K562 (cell line): Measurements from ENCODE around the gene BORCS8. TPM values are rescaled to one million over a fixed set of nuclear protein-coding genes. Genes with fewer than 3 reads are reported as not detected.
A peak's percentile ranks its signal among the peaks of the same experiment; 100 is the strongest.

Experiments
- CEBPG ChIP-seq, 3 experiments: fragments of 200-800 bp in 1 of 3; sonication (Bioruptor generic) in 1 of 3; sonication (generic) in 1 of 3; formaldehyde crosslinking in 1 of 3; IDR thresholded peaks in 2 of 3; conservative IDR thresholded peaks in 1 of 3; 2 replicates each; pipeline versions ENCODE4 v1.6.1 to v1.8.0; 2016 to 2022; ENCODE audit warnings: missing compliant biosample characterization in 2 of 3, missing genetic modification characterization in 2 of 3, mild to moderate bottlenecking in 1 of 3, missing genetic modification reagents in 1 of 3
- ELF1 ChIP-seq: fragments of 200-800 bp; sonication (Bioruptor generic); IDR thresholded peaks from 2 replicates; pipeline ENCODE4 v1.6.1; 2016; ENCODE audit warnings: missing genetic modification characterization, missing compliant biosample characterization
- HEY1 ChIP-seq: fragments of 250-450 bp; sonication (Bioruptor Pico); IDR thresholded peaks from 2 replicates; pipeline ENCODE4 v1.5.0; 2020; ENCODE audit warnings: mild to moderate bottlenecking, moderate library complexity, borderline replicate concordance
- HIVEP1 ChIP-seq: fragments of 250-450 bp; sonication (Bioruptor Pico); IDR thresholded peaks from 2 replicates; pipeline ENCODE4 v1.4.0; 2020; ENCODE audit warnings: mild to moderate bottlenecking
- KAT7 ChIP-seq: sonication (generic); formaldehyde crosslinking; IDR thresholded peaks from 2 replicates; pipeline ENCODE4 v1.8.0; 2022; ENCODE audit warnings: missing genetic modification reagents, mild to moderate bottlenecking, borderline replicate concordance
- LCOR ChIP-seq: sonication (generic); formaldehyde crosslinking; IDR thresholded peaks from 2 replicates; pipeline ENCODE4 v1.8.0; 2022; ENCODE audit warnings: mild to moderate bottlenecking, missing genetic modification reagents
- LEF1 ChIP-seq: fragments of 450-650 bp; IDR thresholded peaks from 2 replicates; pipeline ENCODE4 v1.6.1; 2016; ENCODE audit warnings: mild to moderate bottlenecking
- NBN ChIP-seq: fragments of 450-650 bp; IDR thresholded peaks from 2 replicates; pipeline ENCODE4 v1.6.1; 2016; ENCODE audit warnings: low read depth, mild to moderate bottlenecking
- NCOA4 ChIP-seq: fragments of 450-650 bp; IDR thresholded peaks from 2 replicates; pipeline ENCODE4 v1.6.1; 2018; ENCODE audit warnings: mild to moderate bottlenecking; ENCODE audit not compliant: partially characterized antibody
- NFYB ChIP-seq: IDR thresholded peaks from 2 replicates; pipeline ENCODE4 v1.6.1; 2011; ENCODE audit warnings: mild to moderate bottlenecking, moderate library complexity; ENCODE audit not compliant: insufficient read length; ENCODE audit errors: extremely low read depth
- POLR2B ChIP-seq: fragments of 450-650 bp; IDR thresholded peaks from 2 replicates; pipeline ENCODE4 v1.6.1; 2018; ENCODE audit warnings: low read depth; ENCODE audit not compliant: partially characterized antibody
- PRMT5 ChIP-seq: sonication (generic); formaldehyde crosslinking; IDR thresholded peaks from 2 replicates; pipeline ENCODE4 v1.5.0; 2020; ENCODE audit warnings: missing genetic modification reagents
- U2AF2 ChIP-seq: fragments of 200-400 bp; formaldehyde crosslinking; optimal IDR thresholded peaks from 2 replicates; pipeline ENCODE3; 2017; ENCODE audit warnings: low read depth, mild to moderate bottlenecking, low read length
- ZBTB7A ChIP-seq: IDR thresholded peaks from 2 replicates; pipeline ENCODE4 v1.6.1; 2011; ENCODE audit warnings: low read depth, mild to moderate bottlenecking, low read length, moderate library complexity, borderline replicate concordance; ENCODE audit not compliant: control insufficient read depth
- ZC3H11A ChIP-seq: IDR thresholded peaks from 2 replicates; pipeline ENCODE4 v1.6.1; 2012; ENCODE audit warnings: low read depth, low read length, improper control_type of control experiment
- ZFX ChIP-seq: sonication (generic); formaldehyde crosslinking; IDR thresholded peaks from 2 replicates; pipeline ENCODE4 v1.8.0; 2022; ENCODE audit warnings: mild to moderate bottlenecking, missing genetic modification reagents, moderate library complexity
- ZNF24 ChIP-seq: fragments of 450-650 bp; IDR thresholded peaks from 2 replicates; pipeline ENCODE4 v1.6.1; 2016
- ZNF324 ChIP-seq: fragments of 250-450 bp; sonication (Bioruptor Pico); IDR thresholded peaks from 2 replicates; pipeline ENCODE4 v1.4.0; 2020; ENCODE audit warnings: mild to moderate bottlenecking
- ZNF436 ChIP-seq: fragments of 250-450, 450-650 bp; sonication (Bioruptor Pico); formaldehyde crosslinking; IDR thresholded peaks from 2 replicates; pipeline ENCODE4 v1.7.0; 2020; ENCODE audit warnings: mild to moderate bottlenecking
- polyA plus RNA-seq, 8 experiments: library from polyadenylated mRNA; depleted of rRNA in 4 of 8; stranded (reverse) in 5 of 8; unstranded in 3 of 8; fragments of >200 nt; fragmentation: Nextera tagmentation in 2 of 8; fragmentation: Illumina TruSeq in 1 of 8; extraction: Ambion mirVana in 2 of 8; extraction: Trizol in 1 of 8; gene quantifications; 2 replicates each; pipeline versions ENCODE4 v1.2.1 to v1.2.3, GENCODE V29; 2011 to 2014; ENCODE audit warnings: inconsistent platforms in 1 of 8, missing spikeins in 1 of 8
- total RNA-seq, 7 experiments: library from RNA; depleted of rRNA in 6 of 7; stranded (reverse); fragments of >200 nt in 6 of 7; fragmentation: Illumina TruSeq in 2 of 7; extraction: Trizol in 2 of 7; gene quantifications; 2 replicates each; pipeline versions ENCODE4 v1.2.1 to v1.2.3, GENCODE V29; 2011 to 2021; ENCODE audit warnings: low replicate concordance in 1 of 7
- TF ChIP-seq, protein P1 (sequence below): fragments of 250-450 bp; sonication (Bioruptor Pico); IDR thresholded peaks from 2 replicates; pipeline ENCODE4 v1.4.0; 2020; ENCODE audit warnings: borderline replicate concordance
- TF ChIP-seq, protein P2 (sequence below): sonication (generic); formaldehyde crosslinking; IDR thresholded peaks from 2 replicates; pipeline ENCODE4 v1.8.0; 2023; ENCODE audit warnings: mild to moderate bottlenecking, missing genetic modification reagents
- TF ChIP-seq, protein P3 (sequence below): fragments of 450-650 bp; formaldehyde crosslinking; IDR thresholded peaks from 2 replicates; pipeline ENCODE4 v1.4.0; 2022; ENCODE audit warnings: mild to moderate bottlenecking, moderate library complexity
- TF ChIP-seq, protein P4 (sequence below), 2 experiments: fragments of 450-650 bp; IDR thresholded peaks; 2 replicates each; pipeline ENCODE4 v1.6.1; 2016

BORCS8 gene
- total and polyA plus RNA-seq, 9 of the 15 experiments (the other 6 are each of a cell fraction or from before 2014, with no cell fraction given): 4.6 to 33.6 (median 16.3) TPM

DNA sequence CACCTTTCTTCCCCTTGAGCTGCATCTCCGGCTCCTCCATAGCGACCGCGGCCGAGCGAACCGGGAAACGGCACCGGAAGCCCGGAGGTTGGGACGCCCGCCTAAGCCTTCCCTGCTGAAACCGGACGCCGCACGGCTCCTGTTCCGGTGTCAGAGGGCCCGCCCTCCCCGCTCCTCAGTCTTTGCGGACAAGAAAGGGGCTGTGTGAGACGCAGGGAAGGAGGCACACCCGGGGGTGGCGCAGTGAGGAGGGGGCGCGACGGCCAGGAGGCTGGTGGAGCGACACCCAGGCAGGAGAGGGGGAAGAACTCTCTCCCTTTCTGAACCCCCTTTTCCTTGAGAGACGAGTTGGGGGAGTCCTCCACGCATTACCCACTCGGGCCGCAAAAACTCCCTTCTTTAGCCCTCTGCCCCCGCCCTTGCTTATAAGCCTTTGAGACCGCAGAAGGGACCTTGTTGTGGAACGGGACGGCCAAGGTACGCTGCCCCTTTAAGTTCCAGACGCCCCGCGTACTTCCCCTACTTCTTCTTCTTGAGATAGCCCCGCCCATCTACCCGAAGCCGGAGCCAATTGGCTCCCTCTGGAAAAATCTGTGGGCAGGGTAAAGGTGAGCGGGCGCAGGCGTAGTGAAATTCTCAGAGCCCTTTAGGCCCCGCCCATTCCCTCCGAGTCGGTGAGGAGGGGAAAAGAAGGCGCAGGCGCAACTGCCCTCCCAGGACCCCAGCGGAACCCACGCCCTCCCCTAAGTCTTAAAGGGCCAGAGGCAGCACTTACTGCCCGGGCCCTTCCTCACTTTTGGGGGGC is at the start of gene BORCS8, which contains the start of gene RFXANK (continued):
- TF ChIP-seq ELF1 (peak; percentile 88), ZNF324 (CRISPR knock-in tag) (no peak), CEBPG (CRISPR knock-in tag; IDR thresholded peaks at IDR 0.05) (peak; percentile 35; the same call in 1 of the 2 replicates), CEBPG (tag; conservative IDR thresholded peaks at IDR 0.05 in 1 of 2, IDR thresholded peaks at IDR 0.05 in 1 of 2) (no peak), ZFX (CRISPR knock-in tag) (peak; percentile 78), HIVEP1 (CRISPR knock-in tag) (no peak), ZNF436 (no peak), ZBTB7A (peak; percentile 91), ZC3H11A (peak; percentile 36; the same call in 1 of the 2 replicates), ZNF24 (peak; percentile 63; the same call in 1 of the 2 replicates), LCOR (peak; percentile 66; the same call in 1 of the 2 replicates), NBN (peak; percentile 82; the same call in 1 of the 2 replicates), KAT7 (CRISPR knock-in tag) (peak; percentile 80; the same call in 1 of the 2 replicates), PRMT5 (CRISPR knock-in tag) (0 out of 2 replicates have a peak, but pooled peaks have one; percentile 29), HEY1 (no peak), POLR2B (peak; percentile 69), U2AF2 (no peak), LEF1 (peak; percentile 35; the same call in 1 of the 2 replicates), NCOA4 (no peak), NFYB (peak; percentile 70)
- TF ChIP-seq, protein P1, sequence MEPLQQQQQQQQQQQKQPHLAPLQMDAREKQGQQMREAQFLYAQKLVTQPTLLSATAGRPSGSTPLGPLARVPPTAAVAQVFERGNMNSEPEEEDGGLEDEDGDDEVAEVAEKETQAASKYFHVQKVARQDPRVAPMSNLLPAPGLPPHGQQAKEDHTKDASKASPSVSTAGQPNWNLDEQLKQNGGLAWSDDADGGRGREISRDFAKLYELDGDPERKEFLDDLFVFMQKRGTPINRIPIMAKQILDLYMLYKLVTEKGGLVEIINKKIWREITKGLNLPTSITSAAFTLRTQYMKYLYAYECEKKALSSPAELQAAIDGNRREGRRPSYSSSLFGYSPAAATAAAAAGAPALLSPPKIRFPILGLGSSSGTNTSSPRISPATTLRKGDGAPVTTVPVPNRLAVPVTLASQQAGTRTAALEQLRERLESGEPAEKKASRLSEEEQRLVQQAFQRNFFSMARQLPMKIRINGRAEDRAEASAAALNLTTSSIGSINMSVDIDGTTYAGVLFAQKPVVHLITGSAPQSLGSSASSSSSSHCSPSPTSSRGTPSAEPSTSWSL (CRISPR knock-in tag): no peak
- TF ChIP-seq, protein P2, sequence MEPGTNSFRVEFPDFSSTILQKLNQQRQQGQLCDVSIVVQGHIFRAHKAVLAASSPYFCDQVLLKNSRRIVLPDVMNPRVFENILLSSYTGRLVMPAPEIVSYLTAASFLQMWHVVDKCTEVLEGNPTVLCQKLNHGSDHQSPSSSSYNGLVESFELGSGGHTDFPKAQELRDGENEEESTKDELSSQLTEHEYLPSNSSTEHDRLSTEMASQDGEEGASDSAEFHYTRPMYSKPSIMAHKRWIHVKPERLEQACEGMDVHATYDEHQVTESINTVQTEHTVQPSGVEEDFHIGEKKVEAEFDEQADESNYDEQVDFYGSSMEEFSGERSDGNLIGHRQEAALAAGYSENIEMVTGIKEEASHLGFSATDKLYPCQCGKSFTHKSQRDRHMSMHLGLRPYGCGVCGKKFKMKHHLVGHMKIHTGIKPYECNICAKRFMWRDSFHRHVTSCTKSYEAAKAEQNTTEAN (CRISPR knock-in tag): 0 out of 2 replicates have a peak, but pooled peaks have one; percentile 29
- TF ChIP-seq, protein P3, sequence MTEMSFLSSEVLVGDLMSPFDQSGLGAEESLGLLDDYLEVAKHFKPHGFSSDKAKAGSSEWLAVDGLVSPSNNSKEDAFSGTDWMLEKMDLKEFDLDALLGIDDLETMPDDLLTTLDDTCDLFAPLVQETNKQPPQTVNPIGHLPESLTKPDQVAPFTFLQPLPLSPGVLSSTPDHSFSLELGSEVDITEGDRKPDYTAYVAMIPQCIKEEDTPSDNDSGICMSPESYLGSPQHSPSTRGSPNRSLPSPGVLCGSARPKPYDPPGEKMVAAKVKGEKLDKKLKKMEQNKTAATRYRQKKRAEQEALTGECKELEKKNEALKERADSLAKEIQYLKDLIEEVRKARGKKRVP (CRISPR knock-in tag): no peak
- TF ChIP-seq, protein P4, sequence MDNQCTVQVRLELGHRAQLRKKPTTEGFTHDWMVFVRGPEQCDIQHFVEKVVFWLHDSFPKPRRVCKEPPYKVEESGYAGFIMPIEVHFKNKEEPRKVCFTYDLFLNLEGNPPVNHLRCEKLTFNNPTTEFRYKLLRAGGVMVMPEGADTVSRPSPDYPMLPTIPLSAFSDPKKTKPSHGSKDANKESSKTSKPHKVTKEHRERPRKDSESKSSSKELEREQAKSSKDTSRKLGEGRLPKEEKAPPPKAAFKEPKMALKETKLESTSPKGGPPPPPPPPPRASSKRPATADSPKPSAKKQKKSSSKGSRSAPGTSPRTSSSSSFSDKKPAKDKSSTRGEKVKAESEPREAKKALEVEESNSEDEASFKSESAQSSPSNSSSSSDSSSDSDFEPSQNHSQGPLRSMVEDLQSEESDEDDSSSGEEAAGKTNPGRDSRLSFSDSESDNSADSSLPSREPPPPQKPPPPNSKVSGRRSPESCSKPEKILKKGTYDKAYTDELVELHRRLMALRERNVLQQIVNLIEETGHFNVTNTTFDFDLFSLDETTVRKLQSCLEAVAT (IDR thresholded peaks at IDR 0.05): peak in 1 of 2 experiments; percentile 41; a peak in 1 of 4 replicates
